Vagina (tissue), 2 donors: ENCODE data around the gene LURAP1L.

Experiments
- CTCF ChIP-seq, 3 experiments: fragments of 450-650 bp in 2 of 3; fragments of 200-600 bp in 1 of 3; sonication (generic) in 1 of 3; IDR thresholded peaks; one replicate each; pipeline ENCODE4 v1.5.1; 2017 to 2019; ENCODE audit warnings: antibody characterized with exemption in 3 of 3, mild to moderate bottlenecking in 2 of 3, moderate library complexity in 2 of 3
- POLR2A ChIP-seq, 2 donors: fragments of 450-650 bp; IDR thresholded peaks; one replicate each; pipeline ENCODE4 v1.6.1; 2017; ENCODE audit warnings: antibody characterized with exemption in 2 of 2, mild to moderate bottlenecking in 2 of 2, moderate library complexity in 2 of 2
- POLR2AphosphoS5 ChIP-seq, 2 donors: sonication (generic); formaldehyde crosslinking; IDR thresholded peaks; one replicate each; pipeline ENCODE4 v1.9.0; 2017; ENCODE audit warnings: antibody characterized with exemption in 2 of 2, mild to moderate bottlenecking in 2 of 2, low read depth in 1 of 2; ENCODE audit not compliant: insufficient read depth in 1 of 2

DNA sequence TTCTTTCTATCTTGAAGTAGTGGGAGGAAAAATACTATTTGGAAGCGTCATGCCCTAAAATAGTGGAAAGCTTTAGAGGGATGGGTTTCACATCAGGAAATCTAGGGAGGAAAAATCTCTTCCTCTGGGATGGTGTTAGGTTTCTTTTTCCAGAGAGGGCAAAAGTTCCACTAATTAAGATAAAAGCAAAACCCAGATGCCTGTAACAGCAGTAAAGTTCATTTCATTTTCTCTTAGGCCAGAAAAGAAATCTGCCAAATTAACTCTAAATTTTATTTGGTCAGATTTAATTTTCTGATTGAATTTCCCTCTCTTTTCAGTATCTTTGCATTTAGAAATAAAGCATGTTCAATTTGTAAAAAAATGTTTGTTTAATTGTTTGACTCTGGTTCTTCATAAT is 88.8 kb downstream of the LURAP1L start:
- TF ChIP-seq POLR2AphosphoS5 (IDR thresholded peaks at IDR 0.05; ENCODE audit: insufficient read depth in 1 of 2, low read depth in 1 of 2) (no peak), CTCF (IDR thresholded peaks at IDR 0.05) (no peak), POLR2A (IDR thresholded peaks at IDR 0.05) (no peak)
